B cell (primary cell): Measurements from ENCODE around the gene MOBP. TPM values are rescaled to one million over a fixed set of nuclear protein-coding genes. Genes with fewer than 3 reads are reported as not detected.

ENCODE experiments used
- ATAC-seq: fragments of 200-7000 bp; cut with Tn5 transposase; one replicate; pipeline ENCODE4 v1.10.0; 2021; ENCODE audit warnings: low read depth, mild to moderate bottlenecking, moderate number of reproducible peaks, moderate library complexity
- CTCF ChIA-PET: fragments of 350-600 bp; sonication (Branson Sonifier 250); formaldehyde crosslinking; loops from one replicate; lab custom pipeline; 2021; ENCODE audit warnings: antibody characterized with exemption, inconsistent platforms; lab: Charles Lee
- POLR2A ChIA-PET: fragments of 350-600 bp; sonication (Branson Sonifier 250); formaldehyde crosslinking; loops from one replicate; lab custom pipeline; 2021; ENCODE audit warnings: antibody characterized with exemption; lab: Charles Lee
- DNase-seq: peaks from one replicate; pipeline ENCODE4 v3.0.0; 2013
- H2AFZ ChIP-seq: 2 replicates; pipeline ENCODE4 v1.6.1; 2012; ENCODE audit warnings: mild to moderate bottlenecking, low read depth, low read length; ENCODE audit not compliant: insufficient read depth, poor library complexity, severe bottlenecking
- H3K27ac ChIP-seq, 2 donors: 1 replicate in 1 of 2; 2 replicates in 1 of 2; pipeline ENCODE4 v1.5.1; 2012 to 2013; ENCODE audit warnings: low read length in 2 of 2, mild to moderate bottlenecking in 2 of 2, moderate library complexity in 1 of 2
- H3K27me3 ChIP-seq, 4 experiments: fragments of 200-600 bp in 1 of 4; sonication (generic) in 1 of 4; replicated peaks in 1 of 4; 1 replicate in 2 of 4; 2 replicates in 2 of 4; pipeline versions ENCODE4 v1.6.1 to v1.7.0; 2013 to 2016; ENCODE audit warnings: low read length in 3 of 4, mild to moderate bottlenecking in 2 of 4, mixed read lengths in 1 of 4, moderate library complexity in 1 of 4; ENCODE audit not compliant: insufficient read depth in 4 of 4, control insufficient read depth in 3 of 4; ENCODE audit errors: control extremely low read depth in 1 of 4
- H3K36me3 ChIP-seq, 2 experiments: replicated peaks in 1 of 2; 1 replicate in 1 of 2; 2 replicates in 1 of 2; pipeline versions ENCODE4 v1.6.1 to v1.7.1; 2013; ENCODE audit warnings: low read length in 1 of 2; ENCODE audit not compliant: insufficient read depth in 2 of 2, control insufficient read depth in 1 of 2; ENCODE audit errors: control extremely low read depth in 1 of 2, extremely low read depth in 1 of 2
- H3K4me1 ChIP-seq, 2 donors: fragments of 200-600 bp in 1 of 2; sonication (generic) in 1 of 2; 1 replicate in 1 of 2; 2 replicates in 1 of 2; pipeline versions ENCODE4 v1.5.1 to v1.6.1; 2013 to 2017; ENCODE audit warnings: low read length in 2 of 2; ENCODE audit not compliant: control insufficient read depth in 2 of 2, insufficient read depth in 2 of 2
- H3K4me2 ChIP-seq: replicated peaks from 2 replicates; pipeline ENCODE3; 2012; ENCODE audit warnings: mild to moderate bottlenecking, low read depth, low read length; ENCODE audit not compliant: poor library complexity, severe bottlenecking
- H3K4me3 ChIP-seq, 5 experiments: fragments of 200-600 bp in 1 of 5; sonication (generic) in 1 of 5; 1 replicate in 3 of 5; 2 replicates in 2 of 5; pipeline versions ENCODE4 v1.5.1 to v1.7.0; 2011 to 2016; ENCODE audit warnings: low read length in 4 of 5, mild to moderate bottlenecking in 4 of 5, low read depth in 2 of 5, control low read depth in 1 of 5, moderate library complexity in 1 of 5; ENCODE audit not compliant: insufficient read depth in 1 of 5; ENCODE audit errors: control extremely low read depth in 1 of 5, extremely low read depth in 1 of 5
- H3K79me2 ChIP-seq: fragments of 200-600 bp; sonication (generic); one replicate; pipeline ENCODE4 v1.6.0; 2016; ENCODE audit warnings: low read length; ENCODE audit not compliant: control insufficient read depth, insufficient read depth
- H3K9ac ChIP-seq: fragments of 200-600 bp; sonication (generic); 2 replicates; pipeline ENCODE4 v1.6.1; 2017; ENCODE audit warnings: mild to moderate bottlenecking, low read length, moderate library complexity
- H3K9me3 ChIP-seq, 3 donors: one replicate each; pipeline versions ENCODE4 v1.6.1 to v1.7.1; 2013; ENCODE audit warnings: low read length in 2 of 3; ENCODE audit not compliant: control insufficient read depth in 2 of 3, insufficient read depth in 1 of 3; ENCODE audit errors: control extremely low read depth in 1 of 3
- H4K20me1 ChIP-seq: 2 replicates; pipeline ENCODE4 v1.6.0; 2012; ENCODE audit warnings: mild to moderate bottlenecking, low read length; ENCODE audit not compliant: insufficient read depth, control insufficient read depth, poor library complexity, severe bottlenecking
- H3K27ac Mint-ChIP-seq: one replicate; pipeline ENCODE4 v1.8.0; 2021; ENCODE audit warnings: mixed read lengths
- H3K27me3 Mint-ChIP-seq: one replicate; pipeline ENCODE4 v1.8.0; 2021; ENCODE audit warnings: mixed read lengths
- H3K4me1 Mint-ChIP-seq: one replicate; pipeline ENCODE4 v1.8.0; 2021; ENCODE audit warnings: mixed read lengths
- H3K4me3 Mint-ChIP-seq: one replicate; pipeline ENCODE4 v1.8.0; 2021; ENCODE audit warnings: mixed read lengths
- H3K9me3 Mint-ChIP-seq: one replicate; pipeline ENCODE4 v1.8.0; 2022; ENCODE audit warnings: mixed read lengths; ENCODE audit not compliant: insufficient read depth
- CTCF ChIP-seq: fragments of 200-600 bp; IDR thresholded peaks from one replicate; pipeline ENCODE4 v1.8.0; 2022; ENCODE audit warnings: antibody characterized with exemption, mild to moderate bottlenecking
- EZH2 ChIP-seq: IDR thresholded peaks from 2 replicates; pipeline ENCODE4 v1.6.1; 2012; ENCODE audit warnings: borderline replicate concordance, low read depth, mild to moderate bottlenecking, moderate library complexity, low read length; ENCODE audit not compliant: insufficient read depth, poor library complexity, severe bottlenecking
- WGBS: methylation state at CpG from one replicate; pipeline ENCODE4 v1.1.5; 2013; ENCODE audit warnings: missing lambda C conversion rate; ENCODE audit not compliant: insufficient coverage; 5-methylcytosine and 5-hydroxymethylcytosine counted together
- intact Hi-C: fragments of 100-400 bp; cut with micrococcal nuclease; formaldehyde crosslinking; loops from one replicate; pipeline ENCODE4 v1.10.0; 2022
- polyA plus RNA-seq: library from polyadenylated mRNA; depleted of rRNA; stranded (reverse); fragments of >200 nt; gene quantifications from 2 replicates; pipeline ENCODE4 v1.2.3, GENCODE V29; 2012
- total RNA-seq, 2 donors: library from RNA; stranded (reverse); fragments of 120-200 nt in 1 of 2; gene quantifications; 1 replicate in 1 of 2; 2 replicates in 1 of 2; pipeline versions ENCODE4 v1.2.3 to v1.2.4, GENCODE V29; 2013 to 2022

MOBP gene
- total and polyA plus RNA-seq, 2 donors (not counting 1 experiment from before 2014, with no cell fraction given), result 0.04 TPM; not detected in 1

- WGBS, result no CpG with 5 or more reads among the region's 3 CpGs
Observed at GRCh38 chr3:39548282-39548681, 80.8 kb downstream of the MOBP start.

More at GRCh38 chr3:39548282-39548681, 80.8 kb downstream of the MOBP start:
- TF ChIP-seq EZH2 (no peak), CTCF (no peak)
- ChIA-PET POLR2A (no interaction called here), CTCF (no interaction called here)
- Histone ChIP-seq H3K79me2 (no peaks in the 10 kb centered on the region), H3K9ac (no peak overlapping the region), H3K4me2 (no peak overlapping the region), H3K36me3 (no peaks in the 10 kb centered on the region), H2AFZ (no peak overlapping the region), H3K27me3 (peaks cover 0 to 2% (median 0%) of the 10 kb centered on the region in 4 experiments), H3K4me1 (no peaks in the 10 kb centered on the region), H3K27ac (no peak overlapping the region), H3K4me3 (no peak overlapping the region), H3K9me3 (peaks cover 0 to 4% (median 0%) of the 10 kb centered on the region in 3 donors), H4K20me1 (no peaks in the 10 kb centered on the region)
- H3K27me3 Mint-ChIP-seq, result peaks cover 24% of the 10 kb centered on the region
- peaks cover 4% of the 10 kb centered on the region for H3K9me3 Mint-ChIP-seq
- ATAC-seq (no peak), DNase-seq (no peak)
- H3K4me3 Mint-ChIP-seq, result no peak overlapping the region
- no peak overlapping the region for H3K27ac Mint-ChIP-seq
- intact Hi-C loops, result no loop called here
- H3K4me1 Mint-ChIP-seq, result no peaks in the 10 kb centered on the region
